GM21737 (cell line): Measurements from ENCODE around the gene FBXO30.

ENCODE experiments used
- ATAC-seq: cut with Tn5 transposase; IDR thresholded peaks from one replicate; pipeline ENCODE4 v1.9.1; 2021; ENCODE audit warnings: mild to moderate bottlenecking, moderate library complexity; ENCODE audit not compliant: unreplicated experiment

The FBXO30 gene

DNA sequence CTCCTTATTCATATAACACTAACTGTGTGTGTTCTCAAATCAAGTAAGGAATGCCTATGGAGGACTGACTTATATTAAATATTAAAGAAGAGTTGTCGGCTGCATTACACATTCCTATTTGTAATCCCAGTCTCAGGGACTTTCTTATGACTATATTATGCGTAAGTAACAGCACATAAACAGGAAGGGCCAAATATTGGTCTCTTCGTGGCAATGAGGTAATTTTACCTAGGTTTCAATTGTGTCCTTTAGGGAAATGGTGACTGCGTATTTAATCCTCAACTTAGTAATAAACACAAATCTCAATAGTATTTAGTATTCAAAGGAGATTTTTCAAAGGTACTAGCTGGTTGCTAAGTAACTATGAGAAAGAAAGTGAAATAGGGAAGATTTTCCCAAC, 56.5 kb downstream of the FBXO30 start:
- ATAC-seq: no peak

DNA sequence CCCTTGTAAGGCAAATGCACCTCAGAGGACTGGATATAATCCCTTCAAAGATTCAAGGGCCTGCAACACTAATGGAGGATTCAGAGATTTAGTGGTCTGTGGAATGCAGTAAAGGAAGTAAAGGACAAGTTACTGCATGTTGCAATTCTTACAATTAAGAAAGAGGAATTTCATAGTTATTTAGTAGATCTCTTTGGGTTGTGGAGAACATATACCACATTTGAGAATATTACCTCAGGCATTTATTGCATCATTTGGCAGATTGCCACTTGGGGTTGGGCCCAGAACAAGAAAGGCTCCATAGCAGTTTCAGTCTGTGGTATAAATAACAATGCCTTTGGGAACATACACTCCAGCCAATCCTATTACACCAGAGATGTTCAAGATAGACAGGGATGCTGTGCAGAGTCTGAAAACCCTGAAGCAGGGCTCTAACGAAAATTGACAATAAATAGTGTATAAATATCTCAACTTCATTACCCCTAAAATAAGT, 58.4 kb downstream of the FBXO30 start:
- ATAC-seq: no peak

DNA sequence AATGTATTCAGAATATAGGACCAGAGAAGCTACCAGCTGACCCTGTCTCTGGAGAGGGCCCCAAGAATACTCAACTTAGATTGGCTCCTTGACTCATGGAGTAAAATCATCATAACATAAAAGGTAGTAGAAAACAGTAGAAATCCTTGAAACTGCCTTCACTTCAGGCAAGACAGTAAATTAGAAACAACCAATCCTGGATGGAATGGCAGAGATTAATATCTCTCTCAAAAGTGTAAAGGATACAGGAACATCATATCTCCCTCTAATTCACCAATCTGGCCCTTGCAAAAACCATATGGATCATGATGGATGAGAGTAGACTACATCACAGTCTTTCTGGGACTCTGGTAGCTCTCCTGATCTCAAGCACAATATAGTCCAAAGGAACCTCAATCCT, 58.9 kb downstream of the FBXO30 start:
- ATAC-seq: no peak

DNA sequence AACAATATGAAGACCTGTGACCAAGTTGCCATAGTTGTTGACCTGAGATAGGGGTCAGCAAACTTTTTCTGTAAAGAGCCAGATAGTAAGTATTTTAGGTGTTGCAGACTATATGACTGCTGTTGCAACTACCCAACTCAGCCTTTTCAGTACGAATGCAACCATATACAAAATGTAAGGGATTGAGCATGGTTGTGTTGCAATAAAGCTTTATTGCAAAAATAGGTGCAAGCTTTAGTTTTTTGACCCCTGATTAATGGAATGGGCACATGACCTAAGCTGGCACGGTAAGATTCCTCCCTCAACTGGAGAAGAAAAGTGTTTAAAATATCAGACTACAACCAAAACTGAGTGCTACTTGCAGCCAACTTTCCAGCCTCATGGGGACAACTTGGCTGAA, 62.0 kb downstream of the FBXO30 start:
- no peak for ATAC-seq

DNA sequence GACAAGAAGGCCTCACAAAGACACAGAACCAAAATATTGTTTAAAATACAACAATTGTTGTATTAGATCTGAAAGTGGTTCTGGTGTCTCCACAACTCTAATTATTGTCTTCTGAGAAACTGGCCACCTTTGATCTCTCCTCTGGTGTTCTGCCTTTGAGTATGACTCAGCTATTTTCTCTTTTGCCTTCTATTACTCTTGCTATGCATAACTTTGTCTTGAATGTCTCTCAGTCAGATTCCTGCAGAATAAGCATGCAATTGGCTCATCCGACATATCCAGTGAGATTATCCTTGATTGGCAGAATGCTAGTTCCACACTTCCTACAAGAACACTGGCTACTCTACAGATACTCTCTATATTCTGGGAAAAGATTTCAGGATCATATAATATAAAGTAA, 65.0 kb downstream of the FBXO30 start:
- no peak for ATAC-seq

- no peak for ATAC-seq
Measured at GRCh38 chr6:145745861-145746260, 68.7 kb downstream of the FBXO30 start.

- no peak for ATAC-seq
Measured at GRCh38 chr6:145744619-145745018, 70.0 kb downstream of the FBXO30 start.
